Measurements from ENCODE around the gene CELSR1.

CELSR1 gene, protein sequence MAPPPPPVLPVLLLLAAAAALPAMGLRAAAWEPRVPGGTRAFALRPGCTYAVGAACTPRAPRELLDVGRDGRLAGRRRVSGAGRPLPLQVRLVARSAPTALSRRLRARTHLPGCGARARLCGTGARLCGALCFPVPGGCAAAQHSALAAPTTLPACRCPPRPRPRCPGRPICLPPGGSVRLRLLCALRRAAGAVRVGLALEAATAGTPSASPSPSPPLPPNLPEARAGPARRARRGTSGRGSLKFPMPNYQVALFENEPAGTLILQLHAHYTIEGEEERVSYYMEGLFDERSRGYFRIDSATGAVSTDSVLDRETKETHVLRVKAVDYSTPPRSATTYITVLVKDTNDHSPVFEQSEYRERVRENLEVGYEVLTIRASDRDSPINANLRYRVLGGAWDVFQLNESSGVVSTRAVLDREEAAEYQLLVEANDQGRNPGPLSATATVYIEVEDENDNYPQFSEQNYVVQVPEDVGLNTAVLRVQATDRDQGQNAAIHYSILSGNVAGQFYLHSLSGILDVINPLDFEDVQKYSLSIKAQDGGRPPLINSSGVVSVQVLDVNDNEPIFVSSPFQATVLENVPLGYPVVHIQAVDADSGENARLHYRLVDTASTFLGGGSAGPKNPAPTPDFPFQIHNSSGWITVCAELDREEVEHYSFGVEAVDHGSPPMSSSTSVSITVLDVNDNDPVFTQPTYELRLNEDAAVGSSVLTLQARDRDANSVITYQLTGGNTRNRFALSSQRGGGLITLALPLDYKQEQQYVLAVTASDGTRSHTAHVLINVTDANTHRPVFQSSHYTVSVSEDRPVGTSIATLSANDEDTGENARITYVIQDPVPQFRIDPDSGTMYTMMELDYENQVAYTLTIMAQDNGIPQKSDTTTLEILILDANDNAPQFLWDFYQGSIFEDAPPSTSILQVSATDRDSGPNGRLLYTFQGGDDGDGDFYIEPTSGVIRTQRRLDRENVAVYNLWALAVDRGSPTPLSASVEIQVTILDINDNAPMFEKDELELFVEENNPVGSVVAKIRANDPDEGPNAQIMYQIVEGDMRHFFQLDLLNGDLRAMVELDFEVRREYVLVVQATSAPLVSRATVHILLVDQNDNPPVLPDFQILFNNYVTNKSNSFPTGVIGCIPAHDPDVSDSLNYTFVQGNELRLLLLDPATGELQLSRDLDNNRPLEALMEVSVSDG (N-terminal part only)
- total RNA-seq: 0.67 to 10.1 (median 2.0) reads per million in 9 experiments

DNA sequence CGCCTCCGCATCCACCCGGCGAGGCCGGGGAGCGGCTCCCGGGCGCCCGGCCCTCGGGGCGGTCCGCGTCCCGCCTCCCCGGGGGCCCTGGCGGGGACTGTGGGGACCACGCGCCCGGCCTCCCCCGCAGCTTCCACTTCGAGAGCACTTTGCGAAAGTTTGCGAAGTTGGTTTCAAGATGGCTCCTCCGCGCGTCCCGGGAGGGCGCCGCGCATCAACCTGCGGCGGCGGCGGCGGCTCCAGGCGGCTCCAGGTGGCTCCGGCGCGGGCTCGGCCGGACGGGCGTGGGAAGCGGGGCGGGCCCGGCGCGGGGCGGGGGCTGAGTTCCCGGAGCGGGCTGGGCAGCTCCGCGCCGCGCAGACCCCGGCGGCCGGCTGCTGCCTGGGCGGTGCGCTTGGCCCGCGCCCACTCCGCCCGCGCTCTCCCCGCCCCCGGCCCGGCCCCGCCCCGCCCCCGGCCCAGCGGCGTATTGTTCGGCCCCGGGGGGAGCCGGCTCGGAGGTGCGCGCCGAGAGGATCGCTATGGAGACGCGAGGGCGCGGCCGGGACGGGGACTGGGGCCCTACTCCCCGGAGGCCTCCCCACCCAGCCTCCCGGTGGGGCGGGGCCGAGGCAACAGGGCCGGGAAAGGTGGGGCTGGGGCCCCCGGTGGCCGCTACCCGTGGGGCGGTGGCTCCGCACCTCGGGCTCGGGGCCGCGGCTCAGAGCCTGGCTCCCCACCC is at the start of gene CELSR1:
Gene CELSR1, minus strand, starts transcription at position 396 of the 721 bp plus-strand sequence. CDS start 450 bp downstream, outside the sequence.
- H3K36me3 Mint-ChIP-seq (ENCODE audit: insufficient read depth): no peaks in the 10 kb centered on the region
- H3K4me3 Mint-ChIP-seq: peak within 1 kb of the TSS; percentile 18 to 64
- no peak within 1 kb of the TSS for H3K27ac Mint-ChIP-seq
- H3K27me3 Mint-ChIP-seq: peaks cover 31 to 58% of the 10 kb centered on the region in 2 donors
- ATAC-seq (replicated peaks): peak; percentile 48
- no peaks in the 10 kb centered on the region for H3K9me3 Mint-ChIP-seq
- H3K4me1 Mint-ChIP-seq (ENCODE audit: low read depth in 2 of 2): peaks cover 6 to 12% of the 10 kb centered on the region in 2 donors
- no peak for DNase-seq

DNA sequence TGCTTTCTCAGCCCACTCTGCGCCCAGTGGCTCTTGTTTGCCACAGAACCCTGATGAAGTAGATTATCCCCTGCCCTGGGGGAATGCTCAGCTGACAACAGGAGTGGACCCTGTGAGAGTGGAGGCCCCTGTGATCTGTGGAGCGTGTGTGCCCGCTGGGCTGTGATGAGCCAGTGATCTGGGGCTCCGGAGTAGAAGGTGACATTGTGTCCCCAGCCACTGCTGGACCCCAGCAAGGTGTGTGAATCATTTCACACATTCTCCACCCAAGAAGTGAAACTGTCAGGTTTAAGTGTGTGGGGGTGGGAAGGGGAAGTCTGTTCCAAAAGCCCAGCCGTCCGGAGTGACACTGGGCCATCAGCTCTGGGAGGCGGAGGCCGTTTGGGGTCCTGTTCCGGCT is 49.6 kb upstream of the CELSR1 start:
- no peaks in the 10 kb centered on the region for H3K27me3 Mint-ChIP-seq
- no peaks in the 10 kb centered on the region for H3K9me3 Mint-ChIP-seq
- peaks cover 15 to 28% of the 10 kb centered on the region in 2 donors for H3K4me1 Mint-ChIP-seq (ENCODE audit: low read depth in 2 of 2)
- H3K36me3 Mint-ChIP-seq (ENCODE audit: insufficient read depth): peaks cover 3% of the 10 kb centered on the region
- H3K4me3 Mint-ChIP-seq: peak overlapping the region; percentile 69 to 79
- DNase-seq (no peak), ATAC-seq (replicated peaks) (peak; percentile 51)
- H3K27ac Mint-ChIP-seq: peak overlapping the region; percentile 79 to 90

DNA sequence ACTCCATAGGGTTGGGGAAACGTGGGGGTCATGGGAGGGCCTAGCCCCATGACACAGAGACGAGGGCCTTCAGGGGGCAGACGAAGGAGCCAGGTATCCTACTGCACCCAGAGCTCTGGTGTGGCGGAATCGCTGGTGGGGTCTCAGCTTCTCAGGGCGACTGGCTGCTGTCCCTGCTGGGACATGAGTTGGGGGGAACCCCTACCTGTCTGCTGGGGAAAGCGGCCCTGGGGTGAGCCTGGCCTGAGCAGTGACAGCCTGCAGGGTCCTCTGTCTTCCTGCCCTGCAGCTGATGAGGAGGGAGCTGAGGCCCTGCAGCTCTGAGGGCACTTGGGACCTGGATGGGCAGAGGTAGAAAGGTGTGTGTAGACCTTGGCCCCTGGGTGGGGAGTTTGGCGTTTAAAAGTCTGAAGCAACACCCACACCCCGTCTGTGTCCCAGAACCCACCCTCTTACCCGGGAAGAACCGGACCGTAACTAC is 49.2 kb upstream of the CELSR1 start:
- Mint-ChIP-seq H3K27me3 (no peaks in the 10 kb centered on the region), H3K4me1 (ENCODE audit: low read depth in 2 of 2) (peaks cover 14 to 25% of the 10 kb centered on the region in 2 donors), H3K9me3 (no peaks in the 10 kb centered on the region), H3K27ac (peak overlapping the region; percentile 79 to 90), H3K36me3 (ENCODE audit: insufficient read depth) (peaks cover 3% of the 10 kb centered on the region), H3K4me3 (peak overlapping the region; percentile 69 to 79)
- ATAC-seq (replicated peaks) (no peak), DNase-seq (no peak)

DNA sequence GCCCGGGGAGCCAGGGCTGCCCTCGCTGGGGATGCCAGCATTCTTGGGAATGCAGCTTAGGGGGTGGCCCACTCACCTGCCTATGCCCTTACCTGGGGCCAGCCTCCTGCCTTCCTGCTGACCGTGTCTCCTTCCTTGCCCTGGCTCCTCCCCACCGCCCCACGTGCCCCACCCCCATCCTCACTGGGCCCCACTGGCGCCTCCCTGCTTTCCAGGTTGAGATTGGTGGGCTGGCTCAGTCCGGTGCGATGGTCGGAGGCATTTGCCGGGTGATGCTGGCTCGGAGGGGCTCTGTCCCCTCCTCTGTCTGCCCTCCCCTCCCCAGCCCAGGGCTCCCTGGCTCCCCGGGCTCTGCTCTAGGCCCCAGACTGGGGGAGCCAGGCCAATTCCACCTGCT is 48.7 kb upstream of the CELSR1 start:
- Mint-ChIP-seq H3K9me3 (no peaks in the 10 kb centered on the region), H3K36me3 (ENCODE audit: insufficient read depth) (peaks cover 3% of the 10 kb centered on the region), H3K4me1 (ENCODE audit: low read depth in 2 of 2) (peaks cover 18 to 30% of the 10 kb centered on the region in 2 donors), H3K27ac (peak overlapping the region in 1 of 2 donors; percentile 90), H3K4me3 (no peak overlapping the region), H3K27me3 (no peaks in the 10 kb centered on the region)
- DNase-seq (no peak), ATAC-seq (replicated peaks) (no peak)

DNA sequence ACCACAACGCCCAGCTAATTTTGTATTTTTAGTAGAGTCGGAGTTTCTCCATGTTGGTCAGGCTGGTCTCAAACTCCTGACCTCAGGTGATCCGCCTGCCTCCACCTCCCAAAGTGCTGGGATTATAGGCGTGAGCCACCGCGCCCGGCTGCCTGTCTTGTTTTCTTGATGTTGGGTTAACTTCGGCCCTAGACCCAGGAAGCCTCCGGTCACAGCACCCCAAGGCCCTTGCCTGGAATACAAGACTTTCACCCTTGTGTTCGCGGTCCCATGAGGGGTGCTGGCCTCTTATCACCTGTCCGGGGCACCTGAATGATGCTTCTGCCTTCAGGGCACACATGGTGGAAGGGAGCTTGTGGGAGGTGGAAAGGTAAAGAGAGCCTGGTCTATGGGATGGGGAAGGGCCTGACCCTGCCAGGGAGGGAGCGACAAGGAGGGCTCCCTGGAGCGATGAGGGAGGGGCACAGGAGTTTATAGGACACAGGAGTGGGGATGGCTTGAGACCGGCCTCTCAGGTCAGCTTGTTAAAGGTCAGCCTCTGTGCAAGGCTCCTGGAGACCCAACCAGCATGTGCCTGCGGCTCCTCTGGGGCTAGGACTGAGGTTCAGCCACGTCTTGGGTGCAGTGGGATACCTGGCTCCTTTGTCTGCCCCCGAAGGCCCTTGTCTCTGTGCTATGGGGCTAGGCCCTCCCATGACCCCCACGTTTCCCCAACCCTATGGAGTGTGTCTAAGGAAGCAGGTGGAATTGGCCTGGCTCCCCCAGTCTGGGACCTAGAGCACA is 48.1 kb upstream of the CELSR1 start:
- DNase-seq: no peak
- H3K27me3 Mint-ChIP-seq: no peaks in the 10 kb centered on the region
- no peaks in the 10 kb centered on the region for H3K9me3 Mint-ChIP-seq
- H3K4me1 Mint-ChIP-seq (ENCODE audit: low read depth in 2 of 2): peaks cover 18 to 30% of the 10 kb centered on the region in 2 donors
- no peak for ATAC-seq (replicated peaks)
- H3K4me3 Mint-ChIP-seq: no peak overlapping the region
- peaks cover 3% of the 10 kb centered on the region for H3K36me3 Mint-ChIP-seq (ENCODE audit: insufficient read depth)
- no peak overlapping the region for H3K27ac Mint-ChIP-seq

DNA sequence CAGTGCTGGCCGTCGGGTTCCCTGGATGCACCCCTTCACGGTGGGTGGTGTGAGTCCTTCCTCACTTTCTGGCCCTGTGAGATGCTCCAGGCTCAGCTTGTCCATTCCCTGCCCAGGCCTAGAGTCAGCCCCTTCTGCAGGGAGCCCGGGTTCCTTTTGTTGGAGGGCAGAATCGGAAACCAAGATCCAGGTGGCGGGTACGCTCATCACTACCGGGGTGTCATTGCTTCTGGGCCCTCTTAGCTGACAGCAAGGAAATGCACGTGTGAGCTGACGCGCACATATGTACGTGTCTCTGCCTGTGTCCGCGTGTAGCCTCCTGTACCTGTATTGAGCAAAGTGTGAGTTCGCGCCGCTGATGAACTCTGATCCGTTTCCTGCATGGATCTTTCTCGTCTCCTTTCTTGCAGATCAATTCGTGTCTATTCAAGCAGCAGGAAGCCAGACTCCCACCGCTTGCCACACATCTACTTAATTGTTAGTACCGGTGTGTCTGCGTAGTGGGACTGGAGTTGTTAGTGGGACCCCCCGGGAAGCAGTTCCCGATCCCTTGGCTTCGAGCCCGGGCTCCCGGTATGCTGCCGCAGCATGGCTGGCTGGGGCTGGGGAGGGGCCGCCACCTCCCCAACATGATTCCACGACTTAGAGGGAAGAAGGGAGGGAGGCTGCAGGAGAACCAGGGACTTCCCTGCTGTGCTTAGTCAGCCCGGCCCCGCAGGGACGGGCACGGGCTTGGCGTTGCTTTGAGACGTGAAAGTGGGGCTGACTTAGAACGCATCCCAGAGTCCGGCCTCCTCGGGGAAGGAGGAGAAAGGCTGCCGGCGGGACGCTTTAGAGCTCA is 46.9 kb upstream of the CELSR1 start:
- Mint-ChIP-seq H3K27ac (no peak overlapping the region), H3K4me1 (ENCODE audit: low read depth in 2 of 2) (peaks cover 30 to 33% of the 10 kb centered on the region in 2 donors), H3K4me3 (no peak overlapping the region)

DNA sequence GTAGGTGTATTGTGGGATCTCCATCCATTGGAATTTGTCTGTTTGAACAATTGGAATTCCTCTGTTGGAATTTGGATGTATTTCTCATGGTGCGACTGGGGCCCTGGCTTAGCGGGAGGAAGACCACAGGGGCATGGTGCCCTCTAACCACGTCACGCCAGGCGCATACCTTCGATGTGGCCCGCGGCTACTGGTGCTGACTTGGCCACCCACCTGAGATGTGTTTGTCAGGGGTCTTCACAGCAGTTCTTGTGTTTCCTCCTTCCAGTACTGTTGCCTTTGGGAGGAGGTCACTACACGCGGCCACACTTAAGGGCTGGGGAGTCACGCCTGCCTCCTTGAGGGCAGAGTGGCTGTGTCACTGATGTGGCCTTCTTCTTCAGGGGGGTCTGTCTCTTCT is 46.2 kb upstream of the CELSR1 start:
- Mint-ChIP-seq H3K27me3 (no peaks in the 10 kb centered on the region), H3K36me3 (ENCODE audit: insufficient read depth) (no peaks in the 10 kb centered on the region), H3K9me3 (no peaks in the 10 kb centered on the region), H3K4me1 (ENCODE audit: low read depth in 2 of 2) (peaks cover 37 to 39% of the 10 kb centered on the region in 2 donors), H3K4me3 (no peak overlapping the region), H3K27ac (no peak overlapping the region)
- DNase-seq (no peak), ATAC-seq (replicated peaks) (no peak)

More for the DNA sequence above, 46.9 kb upstream of the CELSR1 start:
- no peaks in the 10 kb centered on the region for H3K27me3 Mint-ChIP-seq
- H3K36me3 Mint-ChIP-seq (ENCODE audit: insufficient read depth): no peaks in the 10 kb centered on the region
- no peak for DNase-seq
- no peak for ATAC-seq (replicated peaks)
- H3K9me3 Mint-ChIP-seq: no peaks in the 10 kb centered on the region

GRCh38 chr22:46582281-46582933 is 45.0 kb upstream of the CELSR1 start:
- H3K27me3 Mint-ChIP-seq: no peaks in the 10 kb centered on the region
- peaks cover 37 to 42% of the 10 kb centered on the region in 2 donors for H3K4me1 Mint-ChIP-seq (ENCODE audit: low read depth in 2 of 2)
- no peak overlapping the region for H3K27ac Mint-ChIP-seq
- no peaks in the 10 kb centered on the region for H3K9me3 Mint-ChIP-seq
- ATAC-seq (replicated peaks) (no peak), DNase-seq (no peak)
- H3K36me3 Mint-ChIP-seq (ENCODE audit: insufficient read depth): peaks cover 6% of the 10 kb centered on the region
- H3K4me3 Mint-ChIP-seq: no peak overlapping the region

DNA sequence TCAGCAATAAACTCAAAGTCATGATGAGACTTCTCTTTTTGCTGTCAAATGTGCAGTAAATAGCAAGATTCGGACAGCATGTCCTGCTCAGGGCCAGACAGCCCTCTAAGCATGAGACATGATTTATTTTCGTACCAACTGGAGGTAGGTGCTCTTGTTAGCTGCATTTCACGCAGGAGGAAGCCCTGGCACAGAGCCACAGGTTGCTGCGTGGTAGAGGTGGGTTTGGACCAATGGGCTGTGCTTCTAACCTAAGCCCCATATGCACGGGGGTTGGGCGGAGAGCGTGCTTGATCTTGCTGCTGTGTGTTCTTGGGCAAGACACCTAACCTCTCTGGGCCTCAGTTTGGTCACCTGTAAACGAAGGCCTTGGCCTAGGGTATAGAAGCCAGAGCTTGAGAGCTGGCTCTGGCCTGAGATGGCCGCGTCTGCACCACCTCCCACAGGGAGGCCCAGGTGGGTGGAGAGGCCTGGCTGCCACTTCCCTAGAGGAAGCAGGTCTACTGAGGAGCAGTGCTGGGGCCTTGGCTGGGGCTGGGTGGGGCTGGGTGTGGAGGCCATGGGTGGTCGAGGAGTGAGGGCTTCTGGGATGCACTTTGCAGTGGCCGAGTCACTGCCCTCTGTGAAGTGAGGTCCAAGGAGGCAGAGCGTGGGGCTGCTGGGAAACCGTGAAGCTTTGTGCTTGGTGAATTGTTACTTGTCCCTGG is 44.3 kb upstream of the CELSR1 start:
- Mint-ChIP-seq H3K4me1 (ENCODE audit: low read depth in 2 of 2) (peaks cover 29 to 36% of the 10 kb centered on the region in 2 donors), H3K4me3 (no peak overlapping the region), H3K27me3 (no peaks in the 10 kb centered on the region), H3K36me3 (ENCODE audit: insufficient read depth) (peaks cover 6% of the 10 kb centered on the region), H3K9me3 (no peaks in the 10 kb centered on the region), H3K27ac (peak overlapping the region in 1 of 2 donors; percentile 63)
- DNase-seq: no peak
- ATAC-seq (replicated peaks): no peak

DNA sequence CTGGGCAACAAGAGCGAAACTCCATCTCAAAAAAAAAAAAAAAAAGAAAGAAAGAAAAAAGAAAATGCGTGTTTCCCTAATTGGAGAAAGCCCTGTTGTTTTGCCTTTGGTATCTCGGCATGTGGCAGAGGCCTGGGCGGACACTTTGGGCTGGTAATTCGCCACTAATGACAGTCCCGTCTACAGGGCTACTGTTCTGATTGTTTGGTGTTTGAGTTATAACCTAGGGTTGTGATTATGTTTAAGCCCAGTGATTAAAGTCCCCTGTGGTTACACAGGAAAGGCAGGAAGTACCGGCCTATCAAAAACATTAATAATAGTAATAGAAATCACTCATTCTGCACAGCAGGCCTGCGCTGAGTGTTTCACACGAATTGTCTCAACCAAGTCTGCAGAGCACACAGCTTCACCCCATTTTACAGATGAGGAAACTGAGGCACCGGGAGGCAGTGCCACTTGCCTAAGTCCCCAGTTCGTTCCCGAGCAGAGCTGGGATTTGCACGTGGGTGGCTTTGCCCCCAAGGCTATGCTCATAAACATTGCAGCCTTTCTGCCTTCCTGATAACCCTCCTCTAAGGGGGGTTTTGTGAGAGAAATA is 43.6 kb upstream of the CELSR1 start:
- no peak for DNase-seq
- ATAC-seq (replicated peaks): no peak
- Mint-ChIP-seq H3K36me3 (ENCODE audit: insufficient read depth) (peaks cover 10% of the 10 kb centered on the region), H3K27ac (peak overlapping the region in 1 of 2 donors; percentile 63), H3K9me3 (no peaks in the 10 kb centered on the region), H3K27me3 (no peaks in the 10 kb centered on the region), H3K4me3 (no peak overlapping the region), H3K4me1 (ENCODE audit: low read depth in 2 of 2) (peaks cover 32 to 39% of the 10 kb centered on the region in 2 donors)
